Frontal cortex (tissue), 4 donors: ENCODE results near the gene ZFYVE26. TPM values are rescaled to one million over a fixed set of nuclear protein-coding genes. Genes with fewer than 3 reads are reported as not detected.
A peak's percentile ranks its signal among the peaks of the same experiment; 100 is the strongest.
"Not testable (repeated sequence)": the region's sequence is repeated elsewhere in the genome, so short reads cannot be mapped to it uniquely, and the experiment has no call there.

ENCODE experiments used
- DNase-seq, 2 donors: peaks; one replicate each; pipeline ENCODE4 v3.0.0; 2012; ENCODE audit warnings: low spot score in 2 of 2
- FAIRE-seq: peaks from 2 replicates; lab custom pipeline; 2012; peaks lifted over from hg19 to GRCh38; lab: Jason Lieb, UNC
- total RNA-seq: library from RNA; depleted of rRNA; stranded (reverse); fragments of >200 nt; gene quantifications from one replicate; pipeline ENCODE4 v1.2.3, GENCODE V29; 2014
- donor health status: control.
- donor health status: control.
- donor health status: control.

Gene ZFYVE26
- total RNA-seq, result 14.7 TPM

DNA sequence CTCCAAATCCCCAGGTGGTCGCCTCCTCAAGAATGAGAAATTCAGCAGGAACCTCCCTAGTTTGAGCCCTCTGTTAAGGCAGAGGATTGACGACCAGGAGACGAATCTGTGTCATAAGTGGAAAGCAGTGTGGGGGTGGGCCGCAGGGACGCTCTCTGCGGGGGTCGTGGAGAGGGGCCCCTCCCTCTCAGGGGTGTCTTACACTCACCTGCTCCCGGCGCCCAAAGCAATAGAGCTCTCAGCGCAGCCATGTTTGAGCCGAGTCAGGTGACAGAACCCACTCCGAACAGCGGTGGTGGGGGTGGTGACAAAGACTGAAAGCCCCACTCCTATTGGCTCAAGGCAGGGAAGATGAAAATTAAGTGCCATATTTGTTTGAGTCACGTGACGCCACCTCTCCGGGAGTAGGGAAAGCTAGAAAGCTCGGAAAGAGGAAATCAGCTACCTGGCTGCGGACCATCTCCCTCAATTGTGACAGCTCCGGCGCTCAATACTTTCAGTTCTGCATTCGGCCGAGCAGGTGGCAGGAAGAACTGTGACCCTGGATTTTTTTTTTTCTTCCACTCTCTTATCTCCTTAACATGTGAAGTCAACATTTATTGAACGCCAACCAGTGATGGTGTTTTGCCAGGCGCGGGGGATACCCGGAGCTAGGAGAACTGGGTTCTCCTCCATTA, at the start of gene ZFYVE26:
Gene ZFYVE26 (minus strand): TSS at position 265 of the 677 bp plus-strand sequence. CDS start 627 bp downstream, outside the sequence.
- DNase-seq (peak; percentile 66 to 83), FAIRE-seq (no peak)

DNA sequence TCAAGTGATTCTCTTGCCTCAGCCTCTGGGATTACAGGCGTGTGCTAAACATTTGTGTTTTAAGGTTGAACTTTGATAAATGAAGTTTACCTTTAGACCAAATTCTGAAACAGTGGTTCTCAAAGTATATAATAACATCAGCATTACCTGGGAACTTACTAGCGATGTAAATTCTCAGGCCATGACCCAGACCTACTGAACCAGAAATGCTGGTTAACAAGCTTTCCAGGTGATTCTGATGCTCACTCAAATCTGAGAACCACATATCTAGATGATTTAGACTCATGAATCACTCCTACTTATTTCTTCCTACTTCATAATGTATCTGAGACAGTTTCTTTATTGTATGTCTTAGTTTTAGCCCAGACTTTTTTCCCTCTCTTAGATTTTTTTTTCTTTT, 46.8 kb upstream of the ZFYVE26 start:
- no peak for FAIRE-seq

DNA sequence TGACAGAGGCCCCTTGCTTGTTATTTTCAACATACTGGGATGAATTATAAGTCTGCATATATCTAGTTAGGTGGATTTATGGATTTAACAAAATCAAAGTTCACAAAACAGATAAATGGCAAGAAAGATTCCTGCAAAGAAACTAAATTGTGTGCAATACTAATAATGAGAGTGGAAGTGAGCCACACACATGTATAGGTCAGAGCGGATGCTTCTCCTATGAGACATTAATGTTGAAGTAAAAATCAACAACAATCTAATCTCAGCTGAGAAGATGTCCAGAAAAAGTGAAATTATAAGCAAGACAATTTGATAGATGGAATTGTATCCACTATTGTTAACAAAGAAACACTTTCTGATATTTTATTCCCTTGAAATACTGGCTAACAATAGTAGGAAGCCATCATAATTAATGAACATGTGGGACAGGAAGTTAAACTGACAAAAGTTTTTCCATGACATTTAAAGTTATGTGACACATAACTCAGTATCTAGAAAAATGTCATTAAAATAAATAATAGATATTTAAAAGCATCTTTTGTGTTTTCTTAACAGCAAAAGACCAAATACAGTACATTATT, 42.9 kb upstream of the ZFYVE26 start:
- FAIRE-seq, result no peak
- no peak for DNase-seq

More for the DNA sequence above, 46.8 kb upstream of the ZFYVE26 start:
- no peak for DNase-seq

DNA sequence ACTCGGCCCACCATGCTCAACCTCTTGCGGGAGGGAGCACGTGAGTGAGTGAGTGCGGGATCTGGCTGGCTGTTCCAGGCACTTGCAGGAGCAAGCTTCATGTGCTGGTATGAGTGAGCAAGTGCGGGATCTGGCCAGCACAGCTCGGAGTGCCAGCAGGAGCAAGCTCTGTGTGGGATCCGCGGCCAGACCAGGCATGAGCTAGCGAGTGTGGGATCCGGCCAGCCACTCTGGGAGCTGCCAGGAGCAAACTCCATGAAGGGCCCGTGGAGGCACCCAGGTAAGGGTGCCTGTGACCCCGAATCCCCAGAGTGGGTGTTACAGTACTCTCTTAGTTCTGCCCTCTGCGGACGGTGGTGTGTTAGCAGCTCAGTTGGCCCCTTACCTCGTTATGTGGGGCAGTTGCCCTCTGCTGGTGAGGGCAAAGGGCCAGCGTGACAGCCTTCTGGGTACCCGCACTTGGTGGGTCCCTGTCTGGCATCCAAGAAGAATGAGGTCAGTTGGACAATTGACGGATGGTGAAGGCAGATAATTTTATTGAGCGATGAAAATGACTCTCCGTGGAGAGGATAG, 41.5 kb upstream of the ZFYVE26 start:
- FAIRE-seq, result no peak
- no peak for DNase-seq

DNA sequence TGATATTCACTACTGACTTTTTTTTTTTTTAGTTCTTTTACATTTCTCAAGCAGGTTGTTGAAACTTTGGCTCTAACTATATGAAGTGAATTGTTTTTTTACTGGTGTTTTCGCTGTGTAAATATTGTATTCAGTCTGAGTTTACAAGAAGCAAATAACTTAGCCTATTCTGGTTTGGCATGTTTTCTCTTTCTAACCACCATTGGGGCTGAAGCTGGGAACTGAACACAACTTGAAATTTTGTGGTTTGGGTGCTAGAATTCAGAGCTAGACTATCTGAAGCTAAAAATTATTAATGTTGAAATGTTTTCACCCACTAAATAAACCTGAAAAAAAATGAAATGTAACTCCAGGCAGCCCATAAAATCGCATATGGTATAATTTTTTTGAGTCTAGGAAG, 40.4 kb upstream of the ZFYVE26 start:
- no peak for FAIRE-seq
- no peak for DNase-seq

DNA sequence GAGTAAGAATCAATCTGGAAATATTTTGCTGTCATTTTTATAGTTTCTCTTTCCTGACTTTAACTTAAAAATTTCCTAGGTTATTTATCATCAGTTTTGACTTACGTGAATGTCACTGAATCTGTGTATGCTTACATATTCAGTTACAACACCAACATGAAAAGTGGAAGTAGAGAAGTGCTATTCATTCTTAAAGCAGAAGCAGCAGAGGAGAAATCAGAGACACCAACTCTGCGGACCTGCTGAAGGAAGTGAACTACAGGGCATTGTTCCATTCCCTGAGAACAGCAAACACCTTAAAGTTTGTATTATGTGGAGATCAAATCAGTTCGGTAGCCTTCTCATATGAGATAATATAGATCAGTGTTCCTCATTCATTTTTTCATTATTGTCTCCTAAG, 37.3 kb upstream of the ZFYVE26 start:
- DNase-seq (no peak), FAIRE-seq (no peak)

DNA sequence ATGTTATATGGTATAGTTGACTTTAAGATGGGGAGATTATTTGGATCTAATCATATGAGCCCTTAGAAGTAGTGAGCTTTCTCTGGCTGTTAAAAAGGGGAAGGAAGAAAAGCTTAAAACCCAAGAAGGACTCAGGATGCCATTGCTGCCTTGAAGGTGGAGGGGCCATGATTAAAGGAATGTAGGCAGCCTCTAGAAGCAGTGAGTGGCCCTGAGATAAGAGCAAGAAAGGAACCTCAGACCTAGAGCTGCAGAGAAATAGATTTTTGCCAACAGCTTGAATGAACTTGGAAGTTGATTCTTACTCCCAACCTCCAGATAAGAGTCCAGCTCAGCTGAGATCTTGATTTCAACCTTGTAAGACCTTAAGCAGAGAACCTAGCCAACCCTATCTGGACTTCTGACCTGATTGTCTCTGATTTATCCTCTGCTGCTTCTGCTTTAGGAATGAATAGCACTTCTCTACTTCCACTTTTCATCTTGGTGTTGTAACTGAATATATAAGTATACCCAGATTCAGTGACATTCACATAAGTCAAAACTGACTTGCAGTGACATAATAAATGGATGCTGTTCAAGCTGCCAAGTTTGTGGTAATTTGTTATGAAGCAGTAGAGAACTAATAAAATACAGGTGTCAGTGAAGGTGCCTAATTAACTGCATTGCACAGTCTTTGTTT, 36.7 kb upstream of the ZFYVE26 start:
- FAIRE-seq (no peak), DNase-seq (no peak)

DNA sequence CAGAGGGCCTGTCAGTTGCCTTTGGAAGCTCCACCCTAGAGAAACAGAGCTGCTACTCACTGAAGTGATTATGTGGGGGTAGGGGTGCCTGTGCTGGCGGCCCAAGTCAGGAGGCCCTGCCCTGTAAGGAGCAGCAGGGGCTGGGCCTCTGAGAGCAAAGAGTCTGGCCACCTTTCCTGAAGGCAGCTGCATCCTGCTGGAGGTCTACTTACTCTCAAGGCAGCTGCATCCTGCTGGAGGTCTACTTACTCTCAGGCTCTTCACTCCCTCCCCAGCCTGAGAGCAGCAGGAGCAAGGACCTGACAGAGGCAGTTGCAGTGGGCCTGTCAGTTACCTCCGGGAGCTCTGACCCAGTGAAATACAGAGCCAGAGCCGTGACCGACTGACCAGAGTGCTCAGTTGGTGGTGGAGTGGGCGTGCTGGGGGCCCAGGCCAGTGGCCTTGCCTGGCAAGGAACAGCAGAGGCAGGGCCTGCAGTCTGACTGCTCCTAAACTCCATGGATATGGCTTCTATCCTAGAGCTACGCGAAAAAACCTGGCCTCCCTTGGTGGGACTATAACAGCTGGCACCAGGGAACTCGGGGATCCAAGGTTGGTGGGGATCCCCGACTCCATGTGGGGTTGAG, 35.5 kb upstream of the ZFYVE26 start:
- no peak for FAIRE-seq
- DNase-seq, result no peak

DNA sequence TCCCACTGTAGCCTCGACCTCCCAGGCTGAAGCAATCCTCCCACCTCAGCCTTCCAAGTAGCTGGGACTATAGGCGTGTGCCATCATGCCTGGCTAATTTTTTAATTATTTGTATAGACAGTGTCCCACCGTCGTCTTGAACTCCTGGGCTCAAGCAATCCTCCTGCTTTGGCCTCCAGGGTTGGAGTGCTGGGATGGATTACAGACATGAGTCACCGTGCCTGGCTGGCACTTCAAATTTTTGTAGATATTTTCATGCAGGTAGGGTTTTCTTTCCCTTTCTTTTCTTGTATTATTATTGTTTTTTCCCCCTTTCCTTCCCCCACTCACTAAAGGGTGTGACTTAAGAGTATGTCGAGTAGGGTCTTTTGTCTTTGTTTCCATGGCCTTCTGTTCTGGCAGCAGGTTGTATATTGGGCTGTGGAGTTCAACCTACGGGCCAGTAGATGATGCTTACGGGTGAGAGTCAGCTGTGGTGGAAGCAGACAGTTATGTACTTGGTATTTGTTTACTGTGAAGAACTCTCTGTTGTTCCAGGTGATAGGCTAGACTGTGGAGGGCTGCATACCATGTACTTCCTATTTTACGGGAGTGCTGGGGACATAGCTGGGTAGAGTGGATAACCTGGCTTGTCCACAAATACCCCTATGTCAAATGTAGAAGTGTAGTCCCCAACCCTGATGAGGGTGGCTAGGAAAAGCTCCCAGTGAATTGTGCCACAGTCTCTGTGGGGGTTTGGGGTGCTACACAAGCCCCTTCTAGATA, 33.9 kb upstream of the ZFYVE26 start:
- no peak for DNase-seq
- FAIRE-seq, result no peak

DNA sequence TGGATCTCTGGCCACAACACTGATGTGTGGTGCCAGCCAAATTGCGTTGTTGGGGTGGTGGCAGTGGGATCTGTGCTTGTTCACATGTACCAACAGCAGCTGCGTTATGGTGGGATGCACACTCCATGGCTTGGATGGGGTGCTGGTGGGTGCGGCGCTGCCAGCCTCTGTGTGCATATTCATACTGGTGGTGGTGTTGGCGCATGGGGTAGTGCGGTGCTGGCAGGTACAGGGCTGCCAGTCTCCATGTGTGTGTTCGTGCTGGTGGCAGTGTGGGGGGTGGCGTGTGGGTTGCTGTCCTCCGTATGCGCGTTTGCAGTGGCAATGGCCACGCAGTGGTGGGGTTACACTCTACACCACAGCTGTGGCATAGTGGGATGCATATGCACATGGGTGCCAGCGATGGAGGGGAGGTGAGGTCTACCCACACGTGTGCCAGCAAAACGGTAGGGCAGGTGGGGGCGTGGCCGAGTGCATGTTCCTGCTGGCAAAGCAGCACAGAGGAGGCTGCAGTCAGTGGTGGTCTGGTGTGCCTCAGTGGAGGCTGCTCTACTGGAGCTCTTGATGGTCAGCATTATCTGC, 29.7 kb upstream of the ZFYVE26 start:
- DNase-seq, result no peak
- FAIRE-seq, result no peak

DNA sequence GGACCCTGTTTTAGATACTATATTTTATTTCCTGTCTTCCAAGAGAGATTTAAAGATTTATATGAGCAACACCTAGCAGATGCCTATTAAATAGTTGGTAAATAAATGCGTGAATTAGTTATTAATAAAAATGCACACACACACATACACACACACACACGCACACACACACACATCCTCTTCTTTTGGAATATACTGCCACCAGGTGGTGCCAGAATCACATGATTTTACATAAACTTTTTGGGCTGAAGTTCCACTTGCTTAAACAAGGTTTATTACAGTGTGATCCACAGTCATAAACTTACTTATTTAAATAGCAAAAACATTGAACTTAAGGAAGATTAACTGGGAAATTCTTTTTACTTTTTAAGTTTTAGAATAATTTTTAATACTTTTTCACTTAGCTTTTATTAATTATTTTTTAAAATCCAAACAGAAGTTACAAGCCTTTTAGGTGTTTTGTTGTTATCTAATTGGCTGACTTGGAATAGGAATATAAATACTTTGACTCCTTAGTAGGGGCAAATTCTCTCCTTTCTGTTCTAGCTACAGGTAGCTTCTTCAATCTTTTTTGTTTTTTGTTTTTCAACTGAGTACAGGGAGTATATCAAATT, 20.7 kb upstream of the ZFYVE26 start:
- DNase-seq, result no peak
- peak; percentile 90 for FAIRE-seq

DNA sequence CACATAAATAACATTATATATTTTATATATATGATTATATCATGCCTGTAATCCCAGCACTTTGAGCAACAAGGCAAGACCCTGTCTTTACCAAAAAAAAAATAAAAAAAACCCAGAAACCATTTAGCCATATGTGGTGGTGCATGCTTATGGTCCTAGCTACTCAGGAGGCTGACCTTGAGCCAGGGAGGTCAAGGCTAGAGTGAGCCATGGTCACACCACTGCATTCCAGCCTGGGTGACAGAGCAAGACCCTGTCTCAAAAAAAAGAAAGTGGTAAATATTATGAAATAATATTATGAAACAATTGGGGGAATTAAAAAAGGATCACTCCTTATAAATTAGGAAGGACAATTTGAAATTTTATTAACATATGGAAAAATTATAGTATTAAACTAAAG, 19.2 kb upstream of the ZFYVE26 start:
- DNase-seq (no peak), FAIRE-seq (no peak)

DNA sequence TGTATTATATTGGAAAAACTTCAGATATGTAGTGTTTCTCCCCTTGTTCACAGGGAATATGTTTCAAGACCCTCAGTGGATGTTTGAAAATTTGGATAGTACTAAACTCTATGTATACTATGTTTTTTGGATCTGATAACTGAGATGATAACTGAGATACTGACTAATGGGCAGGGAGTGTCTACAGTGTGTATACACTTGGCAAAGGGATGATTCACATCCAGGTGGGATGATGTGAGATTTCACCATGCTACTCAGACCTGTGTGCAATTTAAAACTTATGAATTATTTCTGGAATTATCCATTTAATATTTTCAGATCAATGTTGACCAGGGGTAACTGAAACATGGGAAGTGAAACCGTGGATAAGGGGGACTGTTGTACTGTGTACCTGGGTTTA, 17.0 kb upstream of the ZFYVE26 start:
- no peak for FAIRE-seq
- no peak for DNase-seq

DNA sequence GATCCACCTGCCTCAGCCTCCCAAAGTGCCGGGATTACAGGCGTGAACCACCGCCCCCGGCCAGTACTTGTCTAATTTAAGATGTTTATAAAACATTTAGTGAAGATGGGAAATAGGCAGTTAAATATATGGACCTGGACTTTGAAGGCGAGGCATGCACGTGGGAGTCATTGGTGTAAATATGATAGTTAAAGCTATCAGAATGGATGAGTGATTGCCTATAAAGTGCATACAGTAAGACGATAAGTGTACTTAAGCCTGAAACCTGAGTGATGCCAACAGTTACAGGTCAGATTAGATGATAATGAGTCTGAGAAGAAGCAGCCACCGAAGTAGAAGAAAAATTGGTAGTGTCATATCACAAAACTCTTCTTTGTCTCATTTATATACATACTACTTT, 14.7 kb upstream of the ZFYVE26 start:
- DNase-seq (no peak), FAIRE-seq (no peak)

DNA sequence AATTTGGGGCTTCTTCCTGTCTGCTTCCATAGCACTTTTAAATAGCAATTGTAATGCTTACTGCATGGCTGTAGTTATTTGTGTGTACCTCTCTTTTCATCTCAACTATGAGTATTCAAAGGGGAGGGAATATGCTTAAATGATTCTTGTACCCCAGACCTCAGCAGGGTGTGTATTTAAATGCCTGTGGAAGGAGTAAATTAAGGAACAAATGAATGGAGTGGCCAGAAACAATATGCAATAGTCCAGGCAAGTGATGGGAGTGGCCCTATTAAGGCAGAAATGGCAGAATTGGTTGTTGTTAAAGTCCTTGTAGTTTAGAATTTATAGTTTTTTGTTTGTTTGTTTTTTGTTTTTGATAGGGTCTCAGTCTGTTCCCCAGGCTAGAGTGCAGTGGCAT, 4.7 kb upstream of the ZFYVE26 start:
- FAIRE-seq (no peak), DNase-seq (no peak)

DNA sequence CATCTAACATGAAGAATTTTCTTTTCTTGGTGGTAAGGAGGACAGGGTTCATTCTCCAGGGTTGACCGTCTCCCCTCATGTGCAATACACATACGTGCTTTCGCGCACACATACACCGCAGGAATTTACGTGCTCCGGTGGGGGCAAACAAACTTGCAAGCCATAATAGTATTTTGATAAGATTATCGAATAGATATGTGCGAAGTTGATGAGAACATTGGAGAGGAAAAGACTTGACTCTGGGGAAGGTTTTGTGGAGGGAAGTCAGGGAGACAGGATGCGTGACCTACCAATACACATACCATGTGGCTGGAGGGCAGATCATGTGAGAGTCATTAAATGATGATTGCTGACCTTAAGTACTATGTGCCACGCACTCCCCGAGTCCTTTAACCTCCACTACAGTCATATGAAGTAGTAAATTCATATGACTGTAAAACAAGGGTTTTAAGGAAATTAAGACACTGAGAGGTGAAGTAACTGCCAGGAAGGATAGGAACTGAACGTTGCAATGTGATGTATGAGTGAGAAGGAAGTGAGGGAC, 4.1 kb upstream of the ZFYVE26 start:
- FAIRE-seq (no peak), DNase-seq (no peak)

DNA sequence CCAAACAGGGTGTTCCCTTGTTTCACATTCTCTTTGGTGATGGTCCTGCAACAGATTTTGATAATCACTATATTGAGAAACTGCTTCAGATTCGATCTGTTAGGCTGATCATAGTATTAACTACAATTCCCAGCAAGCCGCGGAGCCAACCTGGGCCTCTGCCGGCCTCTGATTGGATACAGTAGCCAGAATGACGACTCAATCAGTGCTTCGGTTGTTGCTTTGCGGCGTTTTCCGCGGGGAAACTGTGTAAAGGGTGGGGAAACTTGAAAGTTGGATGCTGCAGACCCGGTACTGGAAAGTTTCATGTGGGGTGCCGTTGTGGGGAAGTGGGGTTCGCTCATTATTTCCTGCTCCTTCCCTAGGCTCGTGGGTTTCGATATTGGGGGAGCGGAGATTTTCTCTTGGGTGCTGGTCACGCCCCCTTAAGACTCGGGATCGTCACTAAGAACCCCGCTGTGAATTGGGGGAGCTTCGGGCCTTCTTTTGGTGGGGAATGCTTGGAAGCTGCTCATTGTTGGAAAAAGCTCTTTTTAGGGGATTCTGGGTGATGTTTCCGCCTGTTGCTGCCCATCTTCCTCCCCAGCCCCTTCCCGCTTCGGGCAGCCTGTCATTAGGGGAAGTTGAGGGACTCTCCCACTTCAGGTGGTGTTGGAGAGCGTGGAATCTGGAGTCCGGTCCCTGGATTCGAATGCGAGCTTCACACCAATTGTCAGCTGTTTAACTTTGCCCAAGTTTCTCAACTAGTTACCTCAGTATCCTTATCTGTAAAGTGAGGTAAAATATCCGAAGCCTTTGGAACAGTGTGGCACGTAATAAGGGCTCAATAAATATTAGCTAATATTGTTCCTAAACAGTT, 3.4 kb upstream of the ZFYVE26 start, which contains the start of gene RAD51B:
Gene RAD51B (plus strand): TSS at position 217 of the 859 bp plus-strand sequence.
- DNase-seq (peak; percentile 53 to 71), FAIRE-seq (peak; percentile 6)

DNA sequence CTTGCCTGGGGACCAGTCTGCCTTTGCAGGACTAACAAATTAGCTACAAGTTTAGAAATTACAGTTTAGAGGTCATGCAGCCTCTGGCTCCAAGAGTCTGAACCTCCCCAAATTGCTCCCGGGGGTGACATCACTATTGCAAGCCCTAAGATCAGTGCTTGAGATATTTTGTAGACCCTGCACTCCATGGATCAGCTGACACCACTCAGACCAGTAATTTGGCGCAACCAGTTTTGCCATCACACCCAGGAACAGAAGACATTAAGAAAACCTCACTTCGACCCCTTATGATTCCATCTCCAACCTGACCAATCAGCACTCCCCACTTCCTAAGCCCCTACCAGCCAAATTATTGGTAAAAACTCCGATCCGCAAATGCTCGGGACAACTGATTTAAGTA, 2.1 kb upstream of the ZFYVE26 start:
- DNase-seq, FAIRE-seq: not testable (repeated sequence)
